IPS-20b (cell line): ENCODE data around the gene HSD11B2.

ENCODE experiments used
- H3K27ac ChIP-seq: one replicate; pipeline ENCODE4 v1.5.1; 2013; ENCODE audit warnings: low read length
- H3K27me3 ChIP-seq: 2 replicates; pipeline ENCODE4 v1.6.1; 2013; ENCODE audit warnings: mild to moderate bottlenecking, low read length, inconsistent platforms; ENCODE audit not compliant: insufficient read depth
- H3K36me3 ChIP-seq: 2 replicates; pipeline ENCODE4 v1.6.1; 2013; ENCODE audit warnings: low read depth, mild to moderate bottlenecking, inconsistent platforms, low read length, moderate library complexity; ENCODE audit not compliant: insufficient read depth
- H3K4me1 ChIP-seq: 2 replicates; pipeline ENCODE4 v1.6.1; 2013; ENCODE audit warnings: mild to moderate bottlenecking, control low read depth, inconsistent platforms, low read length, moderate library complexity; ENCODE audit not compliant: insufficient read depth
- H3K4me3 ChIP-seq: 2 replicates; pipeline ENCODE4 v1.5.1; 2013; ENCODE audit warnings: mild to moderate bottlenecking, low read length, inconsistent platforms
- H3K9ac ChIP-seq: 2 replicates; pipeline ENCODE4 v1.6.1; 2013; ENCODE audit warnings: low read depth, mild to moderate bottlenecking, inconsistent platforms, low read length, moderate library complexity
- H3K9me3 ChIP-seq: 2 replicates; pipeline ENCODE4 v1.6.1; 2013; ENCODE audit warnings: mild to moderate bottlenecking, low read depth, low read length, inconsistent platforms; ENCODE audit not compliant: insufficient read depth

The HSD11B2 gene

GRCh38 chr16:67397812-67398545 lies 32.9 kb upstream of the HSD11B2 start:
- no peak overlapping the region for H3K4me3 ChIP-seq
- peaks cover 57% of the 10 kb centered on the region for H3K27me3 ChIP-seq
- peaks cover 12% of the 10 kb centered on the region; the same call in 1 of the 2 replicates for H3K4me1 ChIP-seq
- no peak overlapping the region for H3K9ac ChIP-seq
- no peak overlapping the region for H3K27ac ChIP-seq
- H3K9me3 ChIP-seq = no peaks in the 10 kb centered on the region
- no peaks in the 10 kb centered on the region for H3K36me3 ChIP-seq

- H3K9me3 ChIP-seq = no peaks in the 10 kb centered on the region
- no peak overlapping the region for H3K27ac ChIP-seq
- peaks cover 12% of the 10 kb centered on the region; the same call in 1 of the 2 replicates for H3K4me1 ChIP-seq
- peaks cover 50% of the 10 kb centered on the region for H3K27me3 ChIP-seq
- no peaks in the 10 kb centered on the region for H3K36me3 ChIP-seq
- no peak overlapping the region for H3K4me3 ChIP-seq
- H3K9ac ChIP-seq = no peak overlapping the region
These were observed 32.2 kb upstream of the HSD11B2 start for GRCh38 chr16:67398546-67399217.

DNA sequence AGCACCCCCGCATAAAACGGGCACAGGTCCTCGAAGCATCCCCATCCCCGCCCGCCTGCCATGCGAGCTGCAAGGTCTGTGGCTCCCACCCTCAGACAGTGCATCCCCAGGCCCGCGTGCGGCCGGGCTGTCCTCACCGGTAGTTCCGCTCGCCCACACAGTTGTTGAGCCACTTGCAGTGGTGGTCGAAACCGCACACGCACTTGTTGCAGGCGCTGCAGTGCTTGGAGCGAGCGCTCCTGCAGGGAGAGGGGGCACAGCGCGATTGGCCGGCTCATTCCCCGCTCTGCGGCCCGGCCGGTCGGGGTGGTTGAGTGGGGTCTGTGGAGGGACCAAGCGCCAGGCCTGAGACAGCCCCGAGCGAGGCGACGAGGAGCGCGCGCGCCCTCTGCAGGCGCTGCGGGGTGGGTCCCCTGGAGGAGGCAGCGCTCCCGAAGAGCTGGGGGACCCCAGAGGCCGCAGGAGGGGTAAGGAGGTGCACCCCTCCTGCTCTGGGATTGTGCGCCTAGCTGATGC lies 31.6 kb upstream of the HSD11B2 start:
- no peak overlapping the region for H3K4me3 ChIP-seq
- H3K4me1 ChIP-seq = peaks cover 12% of the 10 kb centered on the region; the same call in 1 of the 2 replicates
- no peak overlapping the region for H3K27ac ChIP-seq
- no peak overlapping the region for H3K9ac ChIP-seq
- peaks cover 44% of the 10 kb centered on the region for H3K27me3 ChIP-seq
- no peaks in the 10 kb centered on the region for H3K36me3 ChIP-seq
- no peaks in the 10 kb centered on the region for H3K9me3 ChIP-seq

GRCh38 chr16:67399749-67400704 lies 30.9 kb upstream of the HSD11B2 start:
- Histone ChIP-seq H3K27ac (no peak overlapping the region), H3K36me3 (no peaks in the 10 kb centered on the region), H3K9me3 (no peaks in the 10 kb centered on the region), H3K4me1 (peaks cover 17% of the 10 kb centered on the region; the same call in 1 of the 2 replicates), H3K4me3 (no peak overlapping the region), H3K9ac (no peak overlapping the region), H3K27me3 (peaks cover 37% of the 10 kb centered on the region)

GRCh38 chr16:67400901-67401300 lies 30.0 kb upstream of the HSD11B2 start:
- Histone ChIP-seq H3K4me3 (no peak overlapping the region), H3K36me3 (no peaks in the 10 kb centered on the region), H3K27ac (no peak overlapping the region), H3K9ac (no peak overlapping the region), H3K4me1 (peaks cover 16% of the 10 kb centered on the region; the same call in 1 of the 2 replicates), H3K9me3 (no peaks in the 10 kb centered on the region), H3K27me3 (peaks cover 28% of the 10 kb centered on the region)

DNA sequence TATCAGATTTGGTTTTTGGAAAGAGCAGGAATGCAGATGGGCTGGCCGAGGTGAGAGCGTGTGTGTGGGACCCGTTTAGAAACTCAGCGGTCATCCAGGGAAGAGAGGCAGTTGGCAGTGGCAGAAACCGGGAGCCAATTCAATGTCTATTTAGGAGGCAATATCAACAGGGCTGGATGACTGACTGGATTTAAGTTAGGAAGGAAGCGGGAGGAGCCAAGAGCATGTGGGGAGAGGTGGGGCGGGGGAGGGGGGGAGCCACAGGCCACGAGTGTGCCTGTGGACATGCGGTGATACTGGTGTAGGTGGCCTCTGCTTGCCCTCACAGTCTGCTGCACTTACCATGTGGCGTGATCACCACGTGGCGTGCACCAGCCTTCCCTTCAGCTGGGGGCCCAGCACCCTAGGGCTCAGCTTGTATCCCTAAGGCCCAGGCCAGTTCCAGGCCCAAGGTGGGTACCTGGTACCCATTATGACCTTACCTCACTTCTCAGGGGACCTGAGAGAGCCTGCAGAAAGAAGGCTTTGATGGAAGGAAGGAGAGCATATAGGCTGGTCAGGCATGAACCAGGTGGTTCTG lies 26.9 kb upstream of the HSD11B2 start:
- H3K9ac ChIP-seq = no peak overlapping the region
- no peak overlapping the region for H3K27ac ChIP-seq
- peaks cover 15% of the 10 kb centered on the region; the same call in 1 of the 2 replicates for H3K4me1 ChIP-seq
- no peaks in the 10 kb centered on the region for H3K36me3 ChIP-seq
- H3K9me3 ChIP-seq = no peaks in the 10 kb centered on the region
- H3K27me3 ChIP-seq = peaks cover 3% of the 10 kb centered on the region
- no peak overlapping the region for H3K4me3 ChIP-seq

DNA sequence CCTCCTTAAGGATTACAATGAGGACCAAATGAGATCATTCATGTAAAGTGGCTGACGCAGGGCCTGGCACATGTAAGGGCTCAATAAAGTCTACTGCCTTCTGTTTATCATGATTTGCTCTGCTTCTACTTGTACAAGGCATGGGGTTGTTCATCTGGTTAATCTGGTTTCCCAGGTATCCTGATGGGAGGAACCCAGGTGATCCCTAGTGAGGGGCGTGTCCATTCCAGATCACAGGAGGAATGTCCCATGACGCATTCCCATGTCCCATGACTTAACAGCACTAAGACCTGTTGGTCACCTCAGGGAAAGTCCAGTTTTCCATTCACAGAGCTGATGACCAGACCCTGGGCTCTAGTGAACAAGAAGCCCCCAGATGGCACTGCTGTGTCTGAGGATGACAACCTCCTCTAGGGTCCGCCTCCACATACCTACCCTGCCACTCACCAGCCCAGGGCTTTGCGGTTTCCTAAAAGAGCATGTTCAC lies 26.1 kb upstream of the HSD11B2 start:
- H3K4me3 ChIP-seq = no peak overlapping the region
- H3K27ac ChIP-seq = no peak overlapping the region

DNA sequence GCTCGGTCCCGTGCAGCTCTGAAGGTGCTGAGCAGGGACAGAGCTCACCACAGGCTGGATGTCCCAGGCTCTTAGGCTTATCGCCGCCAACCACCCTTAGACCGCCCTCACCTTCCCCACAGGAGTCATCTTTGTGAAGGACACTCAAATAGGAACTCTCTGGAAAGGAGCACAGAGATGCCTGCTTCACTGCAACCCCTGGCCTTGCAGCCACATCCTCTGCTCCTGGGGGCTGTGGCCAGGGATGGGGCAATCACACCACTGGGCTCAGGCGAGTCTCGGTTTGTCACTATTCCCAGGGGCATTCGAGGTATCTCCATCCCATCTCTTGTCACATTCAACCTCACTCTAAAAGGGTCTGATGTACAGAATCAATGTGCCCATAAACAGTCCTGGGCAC lies 25.6 kb upstream of the HSD11B2 start:
- H3K4me3 ChIP-seq = no peak overlapping the region
- peaks cover 10% of the 10 kb centered on the region; the same call in 1 of the 2 replicates for H3K4me1 ChIP-seq
- no peak overlapping the region for H3K27ac ChIP-seq
- H3K36me3 ChIP-seq = no peaks in the 10 kb centered on the region
- H3K27me3 ChIP-seq = no peaks in the 10 kb centered on the region; the same call in 1 of the 2 replicates
- H3K9me3 ChIP-seq = no peaks in the 10 kb centered on the region
- no peak overlapping the region for H3K9ac ChIP-seq

More for the DNA sequence above, 26.1 kb upstream of the HSD11B2 start:
- Histone ChIP-seq H3K9ac (no peak overlapping the region), H3K27me3 (no peaks in the 10 kb centered on the region; the same call in 1 of the 2 replicates), H3K4me1 (peaks cover 11% of the 10 kb centered on the region; the same call in 1 of the 2 replicates), H3K9me3 (no peaks in the 10 kb centered on the region), H3K36me3 (no peaks in the 10 kb centered on the region)

- Histone ChIP-seq H3K4me3 (no peak overlapping the region), H3K4me1 (peaks cover 10% of the 10 kb centered on the region; the same call in 1 of the 2 replicates), H3K27ac (no peak overlapping the region), H3K27me3 (no peaks in the 10 kb centered on the region), H3K9ac (no peak overlapping the region), H3K36me3 (no peaks in the 10 kb centered on the region), H3K9me3 (no peaks in the 10 kb centered on the region)
These were observed 24.6 kb upstream of the HSD11B2 start for GRCh38 chr16:67406111-67406971.

DNA sequence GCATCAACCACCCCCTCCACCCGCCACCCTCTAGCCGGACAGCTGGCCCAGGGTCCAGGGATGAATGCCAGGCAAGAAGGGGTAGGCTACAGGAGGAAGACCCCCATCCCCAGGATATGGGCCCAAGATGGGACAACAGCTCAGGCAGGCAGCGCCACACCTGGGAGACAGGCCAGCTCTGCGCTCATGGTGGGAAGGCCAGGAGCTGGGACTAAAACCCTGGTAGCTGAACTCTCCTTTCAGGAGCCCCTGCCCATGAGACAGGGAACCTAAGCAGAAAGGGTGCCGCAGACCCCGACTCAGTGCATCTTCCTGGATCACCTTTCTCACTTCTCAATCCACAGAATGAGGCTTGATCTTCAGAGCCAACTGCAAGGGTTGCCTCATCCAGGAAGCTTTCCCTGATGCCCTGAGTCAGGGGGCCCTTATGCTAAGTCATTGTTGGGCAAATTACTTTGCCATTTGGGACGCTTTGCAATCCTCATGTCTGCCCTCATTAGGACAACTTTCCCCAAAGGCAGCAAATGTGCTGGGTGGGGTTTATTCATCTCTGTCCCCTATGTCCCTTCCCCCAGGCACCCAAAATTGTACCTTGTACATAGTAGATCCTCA lies 23.6 kb upstream of the HSD11B2 start:
- Histone ChIP-seq H3K4me1 (peaks cover 10% of the 10 kb centered on the region; the same call in 1 of the 2 replicates), H3K4me3 (no peak overlapping the region), H3K9me3 (no peaks in the 10 kb centered on the region), H3K9ac (peak overlapping the region; percentile 30; the same call in 1 of the 2 replicates), H3K36me3 (no peaks in the 10 kb centered on the region), H3K27me3 (no peaks in the 10 kb centered on the region), H3K27ac (no peak overlapping the region)
